Forelimb muscle (tissue), 1 donor: Measurements from ENCODE around the gene GRIP2. TPM values are rescaled to one million over a fixed set of nuclear protein-coding genes. Genes with fewer than 3 reads are reported as not detected.

Experiments
- DNase-seq: peaks from one replicate; pipeline ENCODE4 v3.0.0-alpha.2; 2013; ENCODE audit warnings: low read depth
- polyA plus RNA-seq: library from polyadenylated mRNA; unstranded; fragments of 120-200 nt; gene quantifications from one replicate; pipeline ENCODE4 v1.2.1, GENCODE V29; 2013; ENCODE audit not compliant: insufficient read length

Gene GRIP2
- 29.3 TPM for polyA plus RNA-seq

- no peak for DNase-seq
Measured at GRCh38 chr3:14539742-14540491, at the start of gene GRIP2. GRIP2 (minus strand) TSS chr3:14540342; CDS start chr3:14540308, 34 bp downstream.

DNA sequence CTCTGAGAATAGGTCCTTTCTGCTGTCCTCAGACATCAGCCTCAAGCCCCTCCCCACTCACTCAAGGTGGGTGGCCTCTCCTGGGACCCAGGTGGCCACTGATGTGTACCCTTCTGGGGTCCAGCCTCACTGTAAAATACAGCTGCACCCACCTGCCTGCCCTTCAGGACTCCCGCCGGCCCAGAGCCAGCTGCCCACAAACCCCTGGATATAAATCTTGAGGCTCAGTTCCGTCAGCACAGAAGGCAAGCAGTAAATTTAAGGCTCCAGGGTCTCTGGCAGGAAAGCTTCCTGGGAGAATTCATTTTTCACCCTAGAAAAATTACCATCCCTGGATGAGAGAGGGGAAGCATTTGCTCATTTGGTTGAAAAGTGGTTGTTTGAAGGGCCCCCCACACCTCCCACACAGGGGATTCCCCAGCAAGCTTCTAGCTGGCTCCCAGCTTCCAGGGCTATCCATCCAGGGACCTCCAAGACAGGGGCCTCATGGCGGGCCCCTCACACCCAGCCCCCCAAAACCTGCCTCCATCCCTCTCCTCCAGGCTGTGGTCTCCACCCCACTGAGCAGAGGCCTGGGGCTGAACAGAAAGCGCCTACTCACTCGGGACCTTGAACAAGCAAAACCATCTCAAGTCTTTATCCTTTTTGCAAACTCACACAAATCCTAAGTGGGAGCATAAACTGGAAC lies 48.4 kb upstream of the GRIP2 start:
- DNase-seq: no peak

DNA sequence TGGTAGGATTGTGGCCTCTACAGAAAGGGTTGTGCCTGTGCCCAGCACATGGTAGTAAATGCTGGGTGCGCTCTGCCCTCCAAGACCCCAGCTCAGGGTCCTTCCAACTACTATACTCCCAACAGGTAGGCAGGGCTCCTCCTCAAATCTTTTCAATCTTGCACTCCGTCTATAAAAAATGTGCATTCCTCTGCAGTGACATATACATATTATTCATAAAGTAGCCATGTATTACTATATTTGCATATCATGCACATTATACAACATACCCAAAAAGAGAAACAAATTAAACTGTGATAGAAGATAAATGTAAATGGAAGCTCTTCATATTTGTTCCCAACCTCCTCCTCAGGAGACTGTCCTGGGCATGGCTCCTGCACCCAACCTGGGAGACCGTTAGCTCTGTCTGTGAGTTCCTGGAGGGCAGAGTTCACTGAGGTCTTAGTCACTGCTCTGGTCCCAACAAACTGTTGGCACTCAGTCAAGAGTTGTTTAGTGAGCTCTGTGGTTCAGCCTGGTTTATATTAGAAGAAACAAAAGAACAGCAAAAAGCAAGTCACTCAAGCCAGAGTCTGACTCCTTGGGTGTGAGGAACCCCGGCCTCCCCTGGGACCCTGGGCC lies 47.7 kb upstream of the GRIP2 start:
- no peak for DNase-seq

GRCh38 chr3:14586611-14587010 lies 46.5 kb upstream of the GRIP2 start:
- DNase-seq: no peak

DNA sequence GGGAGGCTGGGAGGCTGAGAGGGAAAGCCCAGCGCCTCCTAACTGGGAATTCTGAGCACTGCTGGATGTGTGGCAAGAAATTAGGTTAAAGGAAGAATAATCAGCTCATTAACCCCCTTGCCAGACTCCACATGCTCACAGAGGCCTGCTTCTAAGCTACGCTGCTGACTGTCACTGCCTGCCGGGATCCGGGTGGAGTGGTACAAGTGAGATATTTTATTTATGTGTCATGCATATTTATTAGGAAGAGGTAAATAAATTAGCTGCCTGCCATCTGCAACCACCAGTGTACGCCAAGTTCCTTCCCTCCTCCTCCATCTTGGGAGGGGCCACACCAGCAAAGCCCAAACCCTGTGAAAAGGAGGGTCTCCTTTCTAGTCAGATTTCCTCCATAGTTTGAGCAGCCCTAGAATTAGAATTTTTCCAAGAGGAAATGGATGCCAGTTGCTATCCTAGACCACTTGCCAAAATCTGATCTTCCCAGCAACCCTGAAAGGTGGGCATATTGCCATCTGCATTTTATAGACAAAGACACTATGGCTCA lies 43.5 kb upstream of the GRIP2 start:
- DNase-seq: no peak

GRCh38 chr3:14582045-14582410 lies 41.9 kb upstream of the GRIP2 start:
- no peak for DNase-seq

- DNase-seq: no peak
Measured at GRCh38 chr3:14581334-14582044, 41.3 kb upstream of the GRIP2 start.

DNA sequence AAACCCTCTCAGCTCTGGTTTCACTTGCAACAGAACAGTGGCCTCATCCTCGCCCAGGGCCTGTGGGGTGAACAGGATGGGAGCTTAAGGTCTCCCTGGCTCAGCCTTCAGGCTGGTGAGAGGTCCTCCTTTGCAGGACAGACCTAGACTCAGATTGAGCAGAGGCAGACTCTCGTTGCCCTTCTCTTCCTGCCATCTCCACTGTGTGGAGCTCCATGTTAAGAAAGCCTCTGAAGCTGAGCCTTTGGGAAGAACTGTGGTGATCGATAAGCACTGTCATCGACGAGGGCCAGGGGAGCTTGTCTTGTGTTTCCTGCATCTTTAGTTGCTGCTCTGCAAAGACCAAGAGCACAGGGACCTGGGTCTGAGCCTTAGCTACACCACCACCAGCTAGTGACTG lies 37.8 kb upstream of the GRIP2 start:
- DNase-seq: no peak

DNA sequence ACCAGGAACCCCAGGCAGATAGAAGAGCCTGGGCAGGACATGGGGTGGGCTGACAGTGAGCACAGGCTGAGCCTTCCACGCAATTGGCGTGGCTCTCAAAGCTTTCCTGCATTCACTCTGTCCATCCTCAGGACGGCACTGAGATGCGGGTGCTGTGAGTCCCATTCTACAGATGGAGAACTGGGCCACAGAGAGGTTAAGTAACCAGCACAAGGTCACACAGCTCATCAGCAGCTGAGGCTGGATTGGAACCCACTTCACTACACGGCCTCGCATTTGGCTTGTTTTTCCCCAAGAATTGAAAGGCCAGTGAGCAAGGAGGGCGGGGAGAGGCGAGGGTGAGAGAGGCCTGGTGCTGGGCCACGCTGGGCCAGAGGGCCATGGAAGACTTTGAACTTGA lies 36.0 kb upstream of the GRIP2 start:
- DNase-seq: no peak

- DNase-seq: no peak
Measured at GRCh38 chr3:14574183-14574582, 34.0 kb upstream of the GRIP2 start.

DNA sequence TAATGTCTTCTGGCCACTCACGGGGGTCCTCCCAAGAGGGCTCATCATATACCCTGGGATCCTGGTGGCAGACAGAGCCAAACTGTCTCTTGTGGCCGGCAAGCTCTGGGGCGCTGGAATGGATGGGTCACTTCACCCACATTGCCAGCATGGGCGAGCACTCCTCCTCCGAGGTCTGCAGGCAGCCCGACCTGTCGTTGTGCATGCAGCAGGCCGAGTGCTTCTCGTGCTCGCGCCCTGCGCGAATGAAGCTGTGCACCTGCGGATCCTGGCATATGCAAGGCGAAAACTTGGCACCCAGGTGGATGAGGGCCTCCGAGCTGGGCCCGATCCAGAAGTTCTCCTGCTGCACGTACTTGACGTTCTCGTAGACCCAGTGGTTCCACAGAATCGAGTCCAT lies 33.6 kb upstream of the GRIP2 start:
- DNase-seq: no peak

DNA sequence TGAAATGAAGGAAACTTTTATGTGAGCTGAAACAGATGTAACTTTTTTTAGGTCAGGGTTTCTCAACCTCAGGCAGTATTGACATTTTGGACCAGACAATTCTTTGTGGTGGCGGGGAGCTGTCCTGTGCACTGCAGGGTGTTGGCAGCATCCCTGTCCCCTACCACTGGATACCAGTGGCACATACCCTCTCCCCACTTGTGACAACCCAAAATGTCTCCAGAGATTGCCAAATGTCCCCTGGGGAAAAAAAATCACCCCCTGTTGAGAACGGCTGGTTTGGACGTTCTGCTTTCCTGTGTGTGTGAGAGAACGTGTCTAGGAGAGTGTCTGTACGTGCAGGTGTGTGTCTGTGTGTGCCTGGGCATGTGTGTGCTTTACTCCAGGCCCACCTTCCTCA lies 30.7 kb upstream of the GRIP2 start:
- DNase-seq: no peak

DNA sequence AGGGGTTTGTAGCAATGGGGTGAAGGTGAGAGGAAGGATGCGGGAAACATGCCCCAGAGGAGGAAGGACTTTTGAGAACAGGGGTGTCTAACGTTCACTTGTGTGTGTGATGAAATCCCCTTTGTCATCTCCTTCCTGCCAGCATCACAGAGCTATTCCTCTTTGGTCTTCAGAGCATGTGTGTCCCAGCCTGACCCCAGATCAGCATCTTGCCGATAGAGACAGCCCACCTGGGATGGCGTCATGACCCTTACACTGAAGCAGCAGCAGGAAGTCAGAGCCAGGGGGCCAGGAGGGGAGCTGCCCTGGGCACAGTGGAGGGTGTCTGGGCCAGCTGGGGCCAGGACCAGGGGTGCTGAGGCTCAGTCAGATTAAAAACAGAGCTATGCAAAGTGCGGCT lies 29.9 kb upstream of the GRIP2 start:
- no peak for DNase-seq

DNA sequence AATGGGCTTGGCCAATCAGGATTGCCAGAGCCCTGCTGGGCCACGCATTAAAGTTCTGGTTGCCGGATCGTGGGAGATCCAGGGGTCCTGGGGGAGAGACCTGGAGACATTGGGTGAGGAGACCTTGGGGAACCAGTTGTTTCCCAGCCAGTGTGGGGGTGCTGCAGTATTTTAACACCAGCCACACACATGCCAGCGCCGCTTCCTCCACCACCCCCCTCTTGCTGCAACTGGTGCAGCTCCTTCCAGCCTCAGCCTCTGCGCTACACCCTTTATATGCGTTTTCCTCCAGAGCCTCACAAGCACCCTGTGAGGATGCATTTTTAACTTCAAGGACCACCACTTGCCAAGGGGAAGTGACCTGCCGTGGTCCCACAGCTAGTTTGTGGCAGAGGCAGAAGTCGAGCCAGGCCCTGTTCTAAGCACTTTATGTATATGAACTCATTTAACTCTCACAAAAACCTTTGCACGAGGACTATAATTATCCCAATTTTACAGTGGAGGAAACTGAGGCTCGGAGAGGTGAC lies 29.4 kb upstream of the GRIP2 start:
- no peak for DNase-seq

- DNase-seq: no peak
Measured at GRCh38 chr3:14568269-14568668, 28.1 kb upstream of the GRIP2 start.

DNA sequence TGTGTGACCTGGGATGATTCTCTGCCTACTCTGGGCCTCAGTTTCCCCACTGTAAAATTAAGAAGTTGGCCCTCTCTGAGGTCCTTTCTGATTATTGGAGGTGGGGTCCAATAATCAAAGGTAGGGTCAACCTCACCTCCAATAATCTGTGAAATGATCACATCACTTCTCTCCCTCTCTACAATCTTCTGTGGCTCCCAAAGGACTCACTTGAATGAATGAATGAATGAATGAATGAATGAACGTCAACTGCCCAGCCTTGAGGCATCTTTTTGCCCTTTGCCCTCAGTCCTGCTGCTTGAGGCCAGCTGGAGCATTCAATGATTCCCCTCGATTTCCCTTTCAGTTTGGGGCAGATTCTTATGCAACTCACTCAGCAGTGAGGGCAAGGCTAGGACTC lies 26.7 kb upstream of the GRIP2 start:
- DNase-seq: no peak

DNA sequence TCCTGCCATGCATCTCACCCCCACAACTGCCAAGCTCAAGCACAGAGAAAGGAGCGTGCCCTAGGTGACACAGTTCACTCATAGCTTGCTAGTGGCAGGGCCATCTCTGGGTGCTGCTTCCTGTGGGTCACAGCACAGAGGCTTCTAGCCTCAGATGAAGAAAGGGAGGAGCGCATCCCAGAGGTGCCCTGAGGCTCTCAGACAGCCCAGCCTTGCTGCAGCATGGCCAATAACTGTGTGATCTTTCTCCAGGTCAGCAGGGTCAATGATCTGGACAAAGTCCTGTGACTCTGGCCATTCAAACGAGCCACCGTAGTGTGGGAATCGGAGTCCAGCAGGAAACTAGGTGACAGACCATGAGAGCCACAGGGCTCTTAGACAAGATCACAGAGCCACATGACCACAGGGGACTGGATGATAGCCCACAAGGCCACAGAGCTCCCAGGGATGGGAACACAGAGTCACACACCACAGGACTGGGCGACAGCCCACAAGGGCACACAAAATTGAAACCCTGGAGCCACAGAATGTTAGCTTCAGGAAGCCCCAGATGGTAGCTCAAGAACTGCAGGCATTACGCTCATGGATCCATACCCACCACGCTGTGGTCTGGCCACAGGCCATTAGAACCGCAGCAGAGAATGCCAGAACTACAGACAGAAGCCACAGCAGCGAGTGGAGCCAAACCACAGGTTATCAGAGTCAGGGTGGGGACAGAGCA lies 25.9 kb upstream of the GRIP2 start:
- DNase-seq: no peak

DNA sequence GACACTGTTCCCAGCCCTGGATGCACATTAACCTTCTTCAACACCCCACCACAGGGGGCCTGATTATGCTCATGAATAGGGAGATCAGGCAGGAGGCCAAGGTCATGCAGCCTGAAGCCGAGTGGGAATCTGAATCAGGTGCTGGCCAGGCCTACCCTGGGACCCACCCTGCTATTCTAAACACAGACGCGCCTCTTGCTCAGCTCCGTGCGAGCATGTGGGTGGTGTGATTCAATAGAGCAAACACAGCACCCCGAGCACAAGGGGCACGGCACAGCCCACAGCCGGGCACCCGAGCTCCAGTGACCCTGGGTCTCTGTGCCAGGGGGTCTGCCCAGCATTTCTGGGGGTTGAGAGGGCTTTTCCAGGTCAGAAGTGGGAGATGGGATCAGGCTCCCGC lies 24.6 kb upstream of the GRIP2 start:
- no peak for DNase-seq

DNA sequence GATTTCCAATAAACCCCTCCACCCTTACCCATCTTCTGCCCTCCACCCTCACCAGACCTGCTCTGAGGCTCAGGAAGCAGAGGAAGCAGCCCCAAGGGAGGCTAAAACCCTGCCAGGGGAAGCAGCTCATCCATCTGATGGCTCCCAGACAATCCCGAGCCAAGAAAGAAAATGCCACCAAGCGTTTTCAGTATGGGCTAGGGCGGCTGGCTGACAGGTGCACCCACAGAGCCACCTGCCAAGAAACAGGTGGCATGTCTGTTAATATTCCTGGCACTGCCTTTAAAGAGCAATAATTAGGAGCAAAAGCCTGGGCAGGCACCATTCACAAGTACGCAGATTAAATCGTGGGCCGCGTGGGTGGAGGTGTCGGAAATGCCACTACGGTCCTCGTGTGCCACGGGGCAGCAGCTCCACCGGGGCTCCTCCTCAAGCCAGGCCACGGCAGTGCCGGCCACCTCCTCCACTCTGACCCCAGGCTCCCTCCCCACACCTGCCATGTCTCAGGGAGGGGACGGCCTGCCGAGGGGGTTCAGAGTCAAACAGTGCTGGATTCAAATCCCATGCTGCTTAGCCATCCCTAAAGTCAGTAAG lies 23.9 kb upstream of the GRIP2 start:
- no peak for DNase-seq

DNA sequence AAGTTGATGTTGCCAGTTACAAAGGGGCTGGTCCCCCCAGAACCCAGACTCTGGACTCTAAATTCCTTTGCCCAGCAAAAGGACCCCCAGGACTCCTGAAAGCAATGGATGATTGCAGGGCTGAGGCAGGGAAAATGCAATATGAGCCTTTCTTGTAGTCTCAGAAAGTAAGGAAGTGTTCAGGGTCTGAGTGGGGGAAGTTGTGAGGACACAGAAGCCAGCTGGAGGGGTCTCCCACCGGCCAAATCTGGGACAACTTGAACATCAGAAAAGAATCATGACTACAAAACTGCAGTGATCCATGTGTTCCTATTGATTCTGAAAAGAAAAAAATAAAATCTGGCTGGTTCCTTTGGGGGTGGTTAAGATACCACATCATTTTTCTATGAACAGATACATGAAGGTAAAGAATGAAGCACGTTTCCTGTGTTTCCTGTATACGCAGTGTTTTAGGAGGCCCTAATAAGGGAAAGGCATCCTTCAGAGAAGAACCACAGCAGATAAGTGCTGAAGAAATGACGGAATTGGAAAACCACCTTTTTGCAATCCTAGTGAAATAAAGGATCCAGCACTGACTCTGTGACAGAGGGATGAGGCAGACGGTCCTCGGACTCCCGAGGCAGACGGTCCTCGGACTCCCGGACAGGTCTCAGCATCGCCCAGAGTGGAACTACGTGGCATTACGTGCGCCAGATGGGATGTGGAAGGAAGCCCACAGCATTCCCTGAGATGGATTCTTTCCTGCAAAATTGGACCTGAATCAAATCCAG lies 22.2 kb upstream of the GRIP2 start:
- DNase-seq: no peak
